Bronchial epithelial cell (primary cell): Measurements from ENCODE around the gene ANXA8. TPM values are rescaled to one million over a fixed set of nuclear protein-coding genes. Genes with fewer than 3 reads are reported as not detected.

ENCODE experiments used
- DNase-seq: peaks from one replicate; pipeline ENCODE4 v3.0.0-alpha.2; 2010; ENCODE audit warnings: low read depth
- FAIRE-seq: peaks from 2 replicates; lab custom pipeline; 2011; peaks lifted over from hg19 to GRCh38; lab: Jason Lieb, UNC
- H3K27me3 ChIP-seq: 2 replicates; pipeline ENCODE4 v1.5.1; 2011; ENCODE audit warnings: low read length; ENCODE audit not compliant: control insufficient read depth, insufficient read depth
- H3K36me3 ChIP-seq: 2 replicates; pipeline ENCODE4 v1.5.1; 2011; ENCODE audit warnings: low read length; ENCODE audit not compliant: control insufficient read depth, insufficient read depth
- H3K4me3 ChIP-seq: 2 replicates; pipeline ENCODE4 v1.5.1; 2011; ENCODE audit warnings: mild to moderate bottlenecking, low read depth, low read length, control low read depth
- CTCF ChIP-seq: IDR thresholded peaks from 2 replicates; pipeline ENCODE4 v1.5.1; 2011; ENCODE audit warnings: mild to moderate bottlenecking, moderate library complexity, low read length, control low read depth, inconsistent platforms; ENCODE audit not compliant: insufficient read depth, severe bottlenecking
- total RNA-seq: library from RNA; depleted of rRNA; stranded (reverse); fragments of >200 nt; gene quantifications from 2 replicates; pipeline ENCODE4 v1.2.1, GENCODE V29; 2014

Gene ANXA8
- total RNA-seq, 1 donor from 2014 or later = 176 TPM

GRCh38 chr10:47418321-47418720 is 65.6 kb downstream of the ANXA8 start:
- H3K4me3 ChIP-seq = no peak overlapping the region
- no peaks in the 10 kb centered on the region for H3K36me3 ChIP-seq
- no peak for TF ChIP-seq CTCF
- FAIRE-seq (no peak), DNase-seq (no peak)
- H3K27me3 ChIP-seq = no peaks in the 10 kb centered on the region

Other genes with a start within 250 kb of the ANXA8 start
- not detected in 2 replicates for gene GDF10, start 183.9 kb downstream of the ANXA8 start, total RNA-seq
- gene GDF2, start 161.7 kb downstream of the ANXA8 start, total RNA-seq = not detected in 2 replicates
- gene RBP3, start 135.8 kb downstream of the ANXA8 start, total RNA-seq = not detected in 2 replicates
- under 0.01 and 0.13 TPM in 2 replicates for gene ZNF488, start 99.8 kb downstream of the ANXA8 start, total RNA-seq
- 1.4 TPM in 1 of 2 replicates, not detected in the other for gene FAM25G, start 7.6 kb upstream of the ANXA8 start, total RNA-seq
- gene AGAP9, start 39.5 kb upstream of the ANXA8 start, total RNA-seq = 2.3 and 3.7 TPM in 2 replicates